WTC11 (cell line): Measurements from ENCODE around the gene HDAC8.

Experiments used
- CTCF ChIP-seq: fragments of 200-600 bp; IDR thresholded peaks from 2 replicates; pipeline ENCODE4 v1.8.0; 2022; ENCODE audit warnings: antibody characterized with exemption
- ETV6 ChIP-seq: sonication (generic); formaldehyde crosslinking; IDR thresholded peaks from 2 replicates; pipeline ENCODE4 v1.8.1; 2022; ENCODE audit warnings: mild to moderate bottlenecking, missing genetic modification reagents
- MAX ChIP-seq: sonication (generic); formaldehyde crosslinking; IDR thresholded peaks from 2 replicates; pipeline ENCODE4 v1.8.0; 2022; ENCODE audit warnings: mild to moderate bottlenecking, missing genetic modification reagents
- PRRX2 ChIP-seq: fragments of 250-450 bp; sonication (Bioruptor Pico); IDR thresholded peaks from 2 replicates; pipeline ENCODE4 v1.8.0; 2021; ENCODE audit warnings: mild to moderate bottlenecking
- ZSCAN18 ChIP-seq: fragments of 250-450 bp; sonication (Bioruptor Pico); IDR thresholded peaks from 2 replicates; pipeline ENCODE4 v2.1.2; 2022; ENCODE audit warnings: mild to moderate bottlenecking, moderate library complexity
- TF ChIP-seq, protein P1 (sequence below): fragments of 250-450 bp; sonication (Bioruptor Pico); IDR thresholded peaks from 2 replicates; pipeline ENCODE4 v1.8.0; 2021; ENCODE audit warnings: mild to moderate bottlenecking

GRCh38 chrX:72366178-72366577 is 206.5 kb downstream of the HDAC8 start:
- TF ChIP-seq, protein P1, sequence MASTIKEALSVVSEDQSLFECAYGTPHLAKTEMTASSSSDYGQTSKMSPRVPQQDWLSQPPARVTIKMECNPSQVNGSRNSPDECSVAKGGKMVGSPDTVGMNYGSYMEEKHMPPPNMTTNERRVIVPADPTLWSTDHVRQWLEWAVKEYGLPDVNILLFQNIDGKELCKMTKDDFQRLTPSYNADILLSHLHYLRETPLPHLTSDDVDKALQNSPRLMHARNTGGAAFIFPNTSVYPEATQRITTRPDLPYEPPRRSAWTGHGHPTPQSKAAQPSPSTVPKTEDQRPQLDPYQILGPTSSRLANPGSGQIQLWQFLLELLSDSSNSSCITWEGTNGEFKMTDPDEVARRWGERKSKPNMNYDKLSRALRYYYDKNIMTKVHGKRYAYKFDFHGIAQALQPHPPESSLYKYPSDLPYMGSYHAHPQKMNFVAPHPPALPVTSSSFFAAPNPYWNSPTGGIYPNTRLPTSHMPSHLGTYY = no peak
- no peak for TF ChIP-seq CTCF
- no peak for TF ChIP-seq ETV6
- no peak for TF ChIP-seq MAX (CRISPR knock-in tag)
- TF ChIP-seq PRRX2 (CRISPR knock-in tag) = no peak
- no peak for TF ChIP-seq ZSCAN18 (CRISPR knock-in tag)
